Lower lobe of right lung (tissue), 2 donors: Measurements from ENCODE around the gene RAB3GAP1. TPM values are rescaled to one million over a fixed set of nuclear protein-coding genes. Genes with fewer than 3 reads are reported as not detected.

ENCODE experiments used
- ATAC-seq, 2 donors: fragments of 200-7000 bp; cut with Tn5 transposase; one replicate each; pipeline ENCODE4 v1.9.1; 2020 to 2022; ENCODE audit warnings: mild to moderate bottlenecking in 2 of 2, moderate library complexity in 2 of 2
- DNase-seq: peaks from one replicate; pipeline ENCODE4 v3.0.0-alpha.2; 2020
- H3K27ac ChIP-seq: fragments of 200-600 bp; one replicate; pipeline ENCODE4 v1.8.0; 2022
- H3K27me3 ChIP-seq: fragments of 200-600 bp; one replicate; pipeline ENCODE4 v1.8.0; 2022; ENCODE audit warnings: low read depth
- H3K36me3 ChIP-seq: fragments of 200-600 bp; one replicate; pipeline ENCODE4 v1.8.0; 2022; ENCODE audit warnings: mild to moderate bottlenecking
- H3K4me1 ChIP-seq: fragments of 200-600 bp; one replicate; pipeline ENCODE4 v1.8.0; 2022
- H3K4me3 ChIP-seq: fragments of 200-600 bp; one replicate; pipeline ENCODE4 v1.8.0; 2022; ENCODE audit warnings: mild to moderate bottlenecking
- H3K9me3 ChIP-seq: fragments of 200-600 bp; one replicate; pipeline ENCODE4 v1.8.0; 2022
- CTCF ChIP-seq: fragments of 200-600 bp; IDR thresholded peaks from one replicate; pipeline ENCODE4 v1.8.0; 2022; ENCODE audit warnings: antibody characterized with exemption, mild to moderate bottlenecking
- intact Hi-C: fragments of 100-400 bp; cut with DNase I; formaldehyde crosslinking; loops from one replicate; pipeline ENCODE4 v1.11.0; 2022
- total RNA-seq: library from RNA; stranded (reverse); fragmentation: NEBNext Ultra II Directional; extraction: Animal tissue kit (Norgen Biotek cat#: 25700); gene quantifications from one replicate; pipeline ENCODE4 v1.2.1, GENCODE V29; 2021
- donor health status: DM: no; HTN: yes; CAD: no; lungs with severe emphysema.

RAB3GAP1 gene
- total RNA-seq, 1 donor from 2014 or later: 43.5 TPM

- Histone ChIP-seq H3K4me1 (no peaks in the 10 kb centered on the region), H3K27ac (no peak overlapping the region), H3K4me3 (no peak overlapping the region), H3K9me3 (no peaks in the 10 kb centered on the region), H3K36me3 (peaks cover 90% of the 10 kb centered on the region), H3K27me3 (no peaks in the 10 kb centered on the region)
- TF ChIP-seq CTCF: no peak
- DNase-seq (no peak), ATAC-seq (no peak)
- intact Hi-C loops: no loop called here
These were observed 110.3 kb downstream of the RAB3GAP1 start for GRCh38 chr2:135162377-135162776.

- no peaks in the 10 kb centered on the region for H3K9me3 ChIP-seq
- no peaks in the 10 kb centered on the region for H3K27me3 ChIP-seq
- no peak for DNase-seq
- no peak for TF ChIP-seq CTCF
- no peak for ATAC-seq
- no peak overlapping the region for H3K27ac ChIP-seq
- no peak overlapping the region for H3K4me3 ChIP-seq
- peaks cover 90% of the 10 kb centered on the region for H3K36me3 ChIP-seq
- intact Hi-C loops: no loop called here
- H3K4me1 ChIP-seq: no peaks in the 10 kb centered on the region
These were observed 110.7 kb downstream of the RAB3GAP1 start for GRCh38 chr2:135162786-135163185.

- intact Hi-C loops: no loop called here
- peaks cover 90% of the 10 kb centered on the region for H3K36me3 ChIP-seq
These were observed 111.2 kb downstream of the RAB3GAP1 start for GRCh38 chr2:135163306-135163705.

GRCh38 chr2:135163901-135164300, 111.8 kb downstream of the RAB3GAP1 start:
- DNase-seq: no peak
- intact Hi-C loops: no loop called here
- ATAC-seq: no peak
- Histone ChIP-seq H3K9me3 (no peaks in the 10 kb centered on the region), H3K4me3 (no peak overlapping the region), H3K27me3 (no peaks in the 10 kb centered on the region), H3K4me1 (no peaks in the 10 kb centered on the region), H3K36me3 (peaks cover 90% of the 10 kb centered on the region), H3K27ac (no peak overlapping the region)
- no peak for TF ChIP-seq CTCF

More at GRCh38 chr2:135163306-135163705, 111.2 kb downstream of the RAB3GAP1 start:
- DNase-seq (no peak), ATAC-seq (no peak)
- H3K27ac ChIP-seq: no peak overlapping the region
- H3K4me1 ChIP-seq: no peaks in the 10 kb centered on the region
- no peaks in the 10 kb centered on the region for H3K27me3 ChIP-seq
- H3K4me3 ChIP-seq: no peak overlapping the region
- no peak for TF ChIP-seq CTCF
- no peaks in the 10 kb centered on the region for H3K9me3 ChIP-seq

GRCh38 chr2:135164431-135164830, 112.3 kb downstream of the RAB3GAP1 start:
- ATAC-seq: no peak
- no peaks in the 10 kb centered on the region for H3K9me3 ChIP-seq
- DNase-seq: no peak
- H3K36me3 ChIP-seq: peaks cover 90% of the 10 kb centered on the region
- no peak overlapping the region for H3K4me3 ChIP-seq
- H3K4me1 ChIP-seq: no peaks in the 10 kb centered on the region
- H3K27me3 ChIP-seq: no peaks in the 10 kb centered on the region
- intact Hi-C loops: no loop called here
- TF ChIP-seq CTCF: no peak
- H3K27ac ChIP-seq: no peak overlapping the region

- peaks cover 89% of the 10 kb centered on the region for H3K36me3 ChIP-seq
- H3K4me1 ChIP-seq: no peaks in the 10 kb centered on the region
- intact Hi-C loops: no loop called here
- DNase-seq (no peak), ATAC-seq (no peak)
- TF ChIP-seq CTCF: no peak
- H3K27me3 ChIP-seq: no peaks in the 10 kb centered on the region
- no peak overlapping the region for H3K4me3 ChIP-seq
- no peaks in the 10 kb centered on the region for H3K9me3 ChIP-seq
- H3K27ac ChIP-seq: no peak overlapping the region
These were observed 115.2 kb downstream of the RAB3GAP1 start for GRCh38 chr2:135167273-135167672.
